Lower leg skin (tissue), 3 donors: ENCODE measurements around the gene OTOP3.

Experiments
- CTCF ChIP-seq, 3 donors: fragments of 450-650 bp; IDR thresholded peaks; one replicate each; pipeline ENCODE4 v1.5.1; 2016; ENCODE audit warnings: antibody characterized with exemption in 3 of 3, mild to moderate bottlenecking in 3 of 3, moderate library complexity in 2 of 3
- POLR2A ChIP-seq, 2 donors: fragments of 450-650 bp; IDR thresholded peaks; one replicate each; pipeline ENCODE4 v1.6.1; 2016 to 2017; ENCODE audit warnings: antibody characterized with exemption in 2 of 2, mild to moderate bottlenecking in 1 of 2, moderate library complexity in 1 of 2

- TF ChIP-seq POLR2A (IDR thresholded peaks at IDR 0.05) (no peak), CTCF (IDR thresholded peaks at IDR 0.05) (no peak)
Measured at GRCh38 chr17:74918906-74919305, 16.8 kb upstream of the OTOP3 start.
